Motor neuron (in vitro differentiated cells): ENCODE data around the gene PDXDC1. TPM values are rescaled to one million over a fixed set of nuclear protein-coding genes. Genes with fewer than 3 reads are reported as not detected.
"Not testable (repeated sequence)": the region's sequence is repeated elsewhere in the genome, so short reads cannot be mapped to it uniquely, and the experiment has no call there.

ENCODE experiments used
- ATAC-seq, 8 experiments: fragments of 200-7000 bp; cut with Tn5 transposase; replicated peaks in 6 of 8; 2 replicates each; pipeline ENCODE4 v1.8.0; 2021; ENCODE audit warnings: mild to moderate bottlenecking in 8 of 8, moderate library complexity in 8 of 8
- H3K27ac ChIP-seq, 2 donors: fragments of 250-450 bp; sonication (Bioruptor Pico); 2 replicates each; pipeline ENCODE4 v1.9.0; 2021; ENCODE audit warnings: antibody characterized with exemption in 2 of 2, mild to moderate bottlenecking in 2 of 2, moderate library complexity in 1 of 2
- H3K4me1 ChIP-seq, 2 donors: fragments of 250-450 bp; sonication (Bioruptor Pico); replicated peaks in 1 of 2; 2 replicates each; pipeline ENCODE4 v1.6.1; 2021; ENCODE audit warnings: antibody characterized with exemption in 2 of 2, mild to moderate bottlenecking in 2 of 2, moderate library complexity in 1 of 2
- H3K4me3 ChIP-seq, 5 donors: fragments of 250-450 bp; sonication (Bioruptor Pico); 2 replicates each; pipeline ENCODE4 v1.9.0; 2021; ENCODE audit warnings: antibody characterized with exemption in 5 of 5, mild to moderate bottlenecking in 5 of 5, moderate library complexity in 4 of 5
- WGBS, 10 experiments: fragments of 450-650 bp; shearing (Covaris generic); methylation state at CpG; one replicate each; pipeline ENCODE4 v1.0.0; 2022; 5-methylcytosine and 5-hydroxymethylcytosine counted together
- in situ Hi-C, 9 experiments: fragments of 400-800 bp; cut with MboI; loops; one replicate each; pipeline ENCODE4 v1.15.0; 2021; ENCODE audit warnings: low sequenced_read_pairs in 9 of 9, low pct_unique_long_range_greater_than_20kb in 2 of 9; ENCODE audit not compliant: unreplicated experiment in 9 of 9
- total RNA-seq, 8 experiments: library from RNA; unstranded; fragments of 300-600 nt; gene quantifications; 2 replicates each; pipeline versions ENCODE4 v1.2.3 to v1.2.4, GENCODE V29; 2022

The PDXDC1 gene, protein sequence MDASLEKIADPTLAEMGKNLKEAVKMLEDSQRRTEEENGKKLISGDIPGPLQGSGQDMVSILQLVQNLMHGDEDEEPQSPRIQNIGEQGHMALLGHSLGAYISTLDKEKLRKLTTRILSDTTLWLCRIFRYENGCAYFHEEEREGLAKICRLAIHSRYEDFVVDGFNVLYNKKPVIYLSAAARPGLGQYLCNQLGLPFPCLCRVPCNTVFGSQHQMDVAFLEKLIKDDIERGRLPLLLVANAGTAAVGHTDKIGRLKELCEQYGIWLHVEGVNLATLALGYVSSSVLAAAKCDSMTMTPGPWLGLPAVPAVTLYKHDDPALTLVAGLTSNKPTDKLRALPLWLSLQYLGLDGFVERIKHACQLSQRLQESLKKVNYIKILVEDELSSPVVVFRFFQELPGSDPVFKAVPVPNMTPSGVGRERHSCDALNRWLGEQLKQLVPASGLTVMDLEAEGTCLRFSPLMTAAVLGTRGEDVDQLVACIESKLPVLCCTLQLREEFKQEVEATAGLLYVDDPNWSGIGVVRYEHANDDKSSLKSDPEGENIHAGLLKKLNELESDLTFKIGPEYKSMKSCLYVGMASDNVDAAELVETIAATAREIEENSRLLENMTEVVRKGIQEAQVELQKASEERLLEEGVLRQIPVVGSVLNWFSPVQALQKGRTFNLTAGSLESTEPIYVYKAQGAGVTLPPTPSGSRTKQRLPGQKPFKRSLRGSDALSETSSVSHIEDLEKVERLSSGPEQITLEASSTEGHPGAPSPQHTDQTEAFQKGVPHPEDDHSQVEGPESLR
- total RNA-seq, result 10 to 100 TPM; 47.7 to 86.5 (median 64.9) TPM

DNA sequence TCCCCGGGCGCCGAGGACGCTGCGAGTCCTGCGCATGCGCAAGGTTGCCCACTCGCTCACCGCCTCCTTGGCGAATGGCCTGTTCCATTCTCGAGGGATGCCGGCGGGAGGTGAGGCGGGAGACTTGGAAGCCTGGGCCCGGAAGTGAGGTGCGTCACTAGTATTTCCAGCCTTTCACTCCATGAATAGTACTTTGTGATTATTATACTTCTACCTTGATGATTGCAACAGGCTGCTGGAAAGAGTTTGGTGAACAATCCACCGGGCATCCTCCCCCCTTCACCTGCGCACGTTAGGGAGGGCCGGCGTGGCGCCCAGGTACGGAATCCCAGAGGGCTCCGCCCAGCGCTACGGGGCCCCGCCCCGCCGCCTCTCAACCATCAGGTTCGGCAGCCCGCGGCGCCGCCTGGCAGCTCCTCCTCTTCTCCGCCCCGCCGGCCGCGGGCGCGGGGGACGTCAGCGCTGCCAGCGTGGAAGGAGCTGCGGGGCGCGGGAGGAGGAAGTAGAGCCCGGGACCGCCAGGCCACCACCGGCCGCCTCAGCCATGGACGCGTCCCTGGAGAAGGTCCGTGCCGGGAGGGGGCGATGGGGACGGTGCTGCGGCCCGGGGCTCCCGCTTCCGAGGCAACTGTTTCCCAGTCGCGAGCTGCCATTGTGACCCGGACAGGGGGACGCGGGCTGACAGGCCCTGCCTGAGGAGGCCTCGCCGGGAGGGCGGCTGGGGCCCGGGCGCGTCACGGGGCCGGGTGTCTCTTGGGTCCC lies at the start of gene PDXDC1:
TSS of gene PDXDC1 (plus strand) at position 371 of the 762 bp plus-strand sequence. CDS start at position 545, 174 bp downstream.
- WGBS, 10 experiments, result 0 to 14% (median 0%) methylated on average over 2 to 18 of the region's 74 CpGs; no CpG with 5 or more reads in 6 of the 10 experiments
- Histone ChIP-seq H3K4me3 (peak within 1 kb of the TSS; percentile 54 to 97 (median 90)), H3K27ac (peak within 1 kb of the TSS; percentile 80 to 98)
- in situ Hi-C loops, H3K4me1 ChIP-seq: not testable (repeated sequence)
- ATAC-seq, result peak; percentile 75 to 96 (median 93)

DNA sequence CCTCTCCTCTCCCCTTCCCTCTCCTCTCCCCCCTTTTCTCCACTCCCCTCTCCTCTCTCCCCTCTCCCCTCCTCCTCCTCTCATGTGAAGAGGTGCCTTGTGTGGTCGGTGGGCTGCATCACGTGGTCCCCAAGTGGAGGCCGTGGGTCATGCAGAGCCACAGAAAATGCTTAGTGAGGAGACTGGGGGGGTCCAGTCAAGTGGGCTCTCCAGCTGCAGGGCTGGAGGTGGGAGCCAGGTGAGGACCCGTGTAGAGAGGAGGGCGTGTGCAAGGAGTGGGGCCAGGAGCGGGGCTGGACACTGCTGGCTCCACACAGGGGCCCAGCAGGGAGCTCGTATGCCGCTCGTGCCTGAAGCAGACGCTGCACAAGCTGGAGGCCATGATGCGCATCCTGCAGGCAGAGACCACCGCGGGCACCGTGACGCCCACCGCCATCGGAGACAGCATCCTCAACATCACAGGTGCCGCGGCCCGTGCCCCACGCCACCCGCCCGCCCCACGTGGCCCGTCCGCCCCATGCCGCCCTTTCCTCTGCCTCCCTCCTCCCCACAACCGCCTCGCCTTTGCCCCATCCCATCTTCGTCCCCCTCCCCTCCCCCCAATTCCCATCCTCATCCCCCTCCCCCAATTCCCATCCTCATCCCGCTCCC lies 46.6 kb upstream of the PDXDC1 start:
- peak in 5 of 8 experiments; percentile 67 to 84 (median 75) for ATAC-seq
- whole genome bisulfite sequencing, 10 experiments, result no CpG with 5 or more reads among the region's 31 CpGs
- in situ Hi-C loops, H3K27ac ChIP-seq, H3K4me3 ChIP-seq, H3K4me1 ChIP-seq: not testable (repeated sequence)

DNA sequence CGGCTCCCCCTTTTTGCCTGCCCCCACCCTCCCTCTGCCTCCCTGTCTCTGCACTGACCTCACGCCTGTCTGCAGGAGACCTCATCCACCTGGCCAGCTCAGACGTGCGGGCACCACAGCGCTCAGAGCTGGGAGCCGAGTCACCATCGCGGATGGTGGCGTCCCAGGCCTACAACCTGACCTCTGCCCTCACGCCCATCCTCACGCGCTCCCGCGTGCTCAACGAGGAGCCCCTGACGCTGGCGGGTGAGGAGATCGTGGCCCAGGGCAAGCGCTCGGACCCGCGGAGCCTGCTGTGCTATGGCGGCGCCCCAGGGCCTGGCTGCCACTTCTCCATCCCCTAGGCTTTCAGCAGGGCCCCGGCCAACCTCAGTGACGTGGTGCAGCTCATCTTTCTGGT lies 45.6 kb upstream of the PDXDC1 start:
- ATAC-seq, H3K4me1 ChIP-seq, H3K27ac ChIP-seq, H3K4me3 ChIP-seq, in situ Hi-C loops: not testable (repeated sequence)
- WGBS, 10 experiments, result no CpG with 5 or more reads among the region's 26 CpGs

DNA sequence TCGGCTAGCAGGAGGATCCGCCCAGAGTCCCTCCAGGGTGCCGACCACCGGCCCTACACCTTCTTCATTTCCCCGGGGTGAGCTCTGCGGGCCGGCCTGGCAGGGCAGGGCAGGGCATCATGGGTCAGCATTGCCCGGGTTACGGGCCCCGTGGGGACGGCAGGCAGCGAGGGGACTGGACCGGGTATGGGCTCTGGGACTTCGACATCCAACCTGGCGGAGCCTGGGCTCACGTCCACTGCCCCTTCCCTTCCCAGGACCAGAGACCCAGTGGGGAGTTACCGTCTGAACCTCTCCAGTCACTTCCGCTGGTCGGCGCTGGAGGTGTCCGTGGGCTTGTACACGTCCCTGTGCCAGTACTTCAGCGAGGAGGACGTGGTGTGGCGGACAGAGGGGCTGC lies 44.6 kb upstream of the PDXDC1 start:
- H3K4me3 ChIP-seq, H3K4me1 ChIP-seq, ATAC-seq, in situ Hi-C loops, H3K27ac ChIP-seq: not testable (repeated sequence)
- no CpG with 5 or more reads among the region's 25 CpGs for WGBS, 10 experiments

DNA sequence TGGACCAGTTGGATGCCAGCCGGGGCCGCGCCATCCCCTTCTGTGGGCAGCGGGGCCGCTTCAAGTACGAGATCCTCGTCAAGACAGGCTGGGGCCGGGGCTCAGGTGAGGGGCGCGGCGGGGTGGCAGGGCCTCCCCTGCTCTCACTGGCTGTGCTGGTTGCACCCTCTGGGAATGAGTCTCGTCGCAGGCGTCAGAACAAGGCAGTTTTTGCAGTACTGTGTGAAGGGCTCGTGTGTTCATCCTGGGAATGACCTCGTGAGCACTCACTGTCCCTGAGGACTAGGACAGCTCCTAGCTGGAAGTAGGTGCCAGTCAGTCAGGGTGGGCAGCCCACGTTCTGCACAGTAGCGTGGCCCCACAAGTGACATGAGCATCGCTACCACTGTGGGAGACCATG lies 43.9 kb upstream of the PDXDC1 start:
- H3K4me3 ChIP-seq, ATAC-seq, in situ Hi-C loops, H3K27ac ChIP-seq, H3K4me1 ChIP-seq: not testable (repeated sequence)
- WGBS, 10 experiments, result no CpG with 5 or more reads among the region's 19 CpGs

DNA sequence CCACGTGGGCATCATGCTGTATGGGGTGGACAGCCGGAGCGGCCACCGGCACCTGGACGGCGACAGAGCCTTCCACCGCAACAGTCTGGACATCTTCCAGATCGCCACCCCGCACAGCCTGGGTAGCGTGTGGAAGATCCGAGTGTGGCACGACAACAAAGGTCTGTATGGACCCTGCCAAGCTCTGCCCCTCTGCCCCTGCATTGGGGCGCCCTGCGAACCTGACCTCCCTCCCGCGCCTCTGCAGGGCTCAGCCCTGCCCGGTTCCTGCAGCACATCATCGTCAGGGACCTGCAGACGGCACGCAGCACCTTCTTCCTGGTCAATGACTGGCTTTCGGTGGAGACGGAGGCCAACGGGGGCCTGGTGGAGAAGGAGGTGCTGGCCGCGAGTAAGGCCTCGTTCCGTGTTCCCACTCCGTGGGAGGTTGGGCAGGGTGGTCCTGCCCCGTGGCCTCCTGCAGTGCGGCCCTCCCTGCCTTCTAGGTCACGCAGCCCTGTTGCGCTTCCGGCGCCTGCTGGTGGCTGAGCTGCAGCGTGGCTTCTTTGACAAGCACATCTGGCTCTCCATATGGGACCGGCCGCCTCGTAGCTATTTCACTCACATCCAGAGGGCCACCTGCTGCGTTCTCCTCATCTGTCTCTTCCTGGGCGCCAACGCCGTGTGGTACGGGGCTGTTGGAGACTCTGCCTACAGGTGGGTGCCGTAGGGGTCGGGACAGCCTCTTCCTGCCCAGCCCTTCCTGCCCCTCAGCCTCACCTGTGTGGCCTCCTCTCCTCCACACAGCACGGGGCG lies 42.0 kb upstream of the PDXDC1 start:
- ATAC-seq, H3K4me1 ChIP-seq, in situ Hi-C loops, H3K27ac ChIP-seq, H3K4me3 ChIP-seq: not testable (repeated sequence)
- WGBS, 10 experiments, result no CpG with 5 or more reads among the region's 47 CpGs

DNA sequence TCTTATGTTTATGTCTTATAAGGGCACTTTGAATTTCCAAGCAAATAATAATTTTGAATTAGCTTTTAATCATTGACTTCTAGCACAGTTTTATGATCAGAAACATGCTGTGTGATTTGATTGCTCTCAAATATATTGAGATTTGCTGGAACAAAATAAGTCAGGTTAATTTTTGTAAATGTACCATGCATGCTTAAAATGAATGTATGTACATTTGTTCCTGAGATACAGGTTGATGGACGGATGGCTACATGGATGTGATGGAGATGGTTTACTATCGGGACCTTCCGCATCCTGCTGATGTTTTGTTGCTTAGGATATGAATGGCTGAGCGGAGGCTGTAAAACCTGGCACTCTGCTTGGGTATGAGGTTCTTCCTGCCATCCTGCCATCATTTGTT lies 37.7 kb upstream of the PDXDC1 start, which contains the start of gene NPIPA1:
TSS of gene NPIPA1 (plus strand) at position 301 of the 400 bp plus-strand sequence. CDS start at position 301, 0 bp downstream.
- no CpG with 5 or more reads among the region's 4 CpGs for WGBS, 10 experiments
- in situ Hi-C loops, H3K4me1 ChIP-seq, H3K27ac ChIP-seq, ATAC-seq, H3K4me3 ChIP-seq: not testable (repeated sequence)

DNA sequence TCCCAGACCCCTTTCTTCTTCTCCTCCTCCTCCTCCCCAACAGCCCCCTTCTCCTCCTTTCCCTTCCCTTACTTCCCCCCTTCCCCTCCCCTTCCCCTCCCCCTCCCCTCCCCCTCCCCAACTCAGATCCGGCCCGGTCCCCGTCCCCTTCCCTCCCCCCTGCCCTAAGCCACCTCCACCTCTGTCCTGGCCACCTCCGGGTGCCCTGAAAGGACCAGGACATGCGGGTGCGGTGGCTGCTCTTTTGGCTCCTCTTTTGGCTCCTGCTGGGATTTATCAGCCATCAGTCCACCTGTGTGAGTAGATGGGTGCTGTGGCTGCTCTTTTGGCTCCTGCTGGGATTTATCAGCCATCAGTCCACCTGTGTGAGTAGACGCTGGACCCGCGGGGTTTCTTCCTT lies 36.8 kb upstream of the PDXDC1 start:
- H3K4me1 ChIP-seq, ATAC-seq, in situ Hi-C loops, H3K4me3 ChIP-seq, H3K27ac ChIP-seq: not testable (repeated sequence)
- no CpG with 5 or more reads among the region's 9 CpGs for WGBS, 10 experiments

DNA sequence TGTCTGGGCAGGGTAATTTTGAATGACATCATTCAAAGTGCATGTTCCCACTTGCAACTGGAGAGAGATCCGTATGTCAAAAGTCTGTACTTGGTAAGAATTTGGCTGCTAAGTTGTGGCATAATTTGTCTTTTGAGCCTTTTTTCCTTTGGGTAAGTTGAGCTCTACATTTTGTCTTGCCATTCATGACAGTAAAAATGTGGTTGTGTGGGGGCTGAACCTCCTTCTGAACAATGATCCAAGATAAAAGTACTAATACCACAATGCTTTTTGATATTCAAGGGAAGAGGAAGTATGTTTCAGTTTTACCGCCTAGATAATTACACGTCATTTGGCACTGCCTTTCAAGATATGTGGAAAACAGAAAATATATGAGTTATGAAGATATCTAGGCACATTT lies 32.1 kb upstream of the PDXDC1 start:
- H3K4me3 ChIP-seq, ATAC-seq, in situ Hi-C loops, H3K4me1 ChIP-seq, H3K27ac ChIP-seq: not testable (repeated sequence)
- WGBS, 10 experiments, result no CpG with 5 or more reads among the region's 3 CpGs

DNA sequence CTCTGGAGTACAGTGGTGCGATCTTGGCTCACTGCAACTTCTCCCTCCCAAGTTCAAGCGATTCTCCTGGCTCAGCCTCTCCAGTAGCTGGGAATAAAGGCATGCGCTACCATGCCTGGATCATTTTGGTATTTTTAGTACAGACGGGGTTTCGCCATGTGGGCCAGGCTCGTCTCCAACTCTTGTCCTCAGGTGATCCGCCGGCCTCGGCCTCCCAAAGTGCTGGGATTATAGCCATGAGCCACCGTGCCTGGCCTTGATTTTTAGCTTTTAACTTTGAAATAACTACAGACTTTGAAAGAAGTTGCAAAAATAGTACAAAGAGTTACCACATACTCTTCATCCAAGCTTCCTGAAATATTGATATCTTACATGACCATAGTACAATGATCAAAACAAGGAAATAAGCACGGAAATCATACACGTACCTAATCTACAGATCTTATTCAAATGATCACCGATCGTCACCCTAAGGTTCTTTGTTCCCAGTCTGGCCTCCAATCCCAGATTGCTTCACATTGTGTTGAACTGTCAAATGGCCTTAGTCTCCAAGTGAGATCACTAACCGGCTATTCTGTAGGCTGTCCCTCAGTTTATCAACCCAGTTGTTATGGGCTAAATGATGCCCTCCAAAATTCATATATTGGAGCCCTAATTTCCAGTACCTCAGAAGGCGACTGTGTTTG lies 19.1 kb upstream of the PDXDC1 start:
- H3K4me1 ChIP-seq, result peaks cover 7 to 10% of the 10 kb centered on the region in 2 donors
- 62 to 95% (median 90%) methylated on average over 4 to 16 of the region's 16 CpGs for WGBS, 10 experiments
- ATAC-seq, result no peak
- H3K4me3 ChIP-seq, result no peak overlapping the region
- no peak overlapping the region for H3K27ac ChIP-seq
- in situ Hi-C loops, result no loop called here

DNA sequence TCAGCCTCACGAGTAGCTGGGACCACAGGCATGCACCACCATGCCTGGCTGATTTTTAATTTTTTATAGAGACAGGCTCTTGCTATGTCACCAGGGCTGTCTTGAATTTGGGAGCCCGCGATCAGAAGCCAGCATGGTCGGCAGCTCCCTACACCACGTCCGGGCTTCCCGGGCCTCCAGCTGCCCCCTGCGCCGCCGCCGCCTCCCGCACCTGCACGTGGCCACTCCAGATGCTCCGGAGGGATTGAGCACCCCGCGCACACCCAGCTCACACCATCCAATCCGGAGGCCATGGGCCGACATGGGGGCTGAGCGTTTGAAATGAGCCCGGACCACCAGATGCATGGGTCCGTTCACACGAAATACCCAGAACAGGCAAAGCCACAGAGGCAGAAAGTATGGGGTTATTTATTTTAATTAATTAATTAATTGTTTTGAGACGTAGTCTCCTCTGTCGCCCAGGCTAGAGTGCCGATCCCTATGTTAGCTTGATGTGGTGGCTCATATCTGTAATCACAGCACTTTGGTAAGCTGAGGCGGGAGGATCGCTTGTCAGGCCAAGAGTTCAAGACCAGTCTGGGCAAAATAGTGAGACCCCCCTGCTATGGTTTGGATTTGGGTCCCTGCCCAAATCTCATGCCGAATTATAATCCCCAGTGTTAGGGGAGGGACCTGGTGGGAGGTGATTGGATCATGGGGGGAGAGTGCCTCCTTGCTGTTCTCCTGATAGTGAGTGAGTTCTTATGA lies 17.1 kb upstream of the PDXDC1 start:
- in situ Hi-C loops, result no loop called here
- ATAC-seq, result no peak
- WGBS, 10 experiments, result 76 to 95% (median 89%) methylated on average over 2 to 26 of the region's 28 CpGs
- Histone ChIP-seq H3K4me3 (no peak overlapping the region), H3K27ac (no peak overlapping the region), H3K4me1 (peaks cover 7 to 10% of the 10 kb centered on the region in 2 donors)
